ENCODE measurements around the gene CFAP97D2.
"Not testable (repeated sequence)": the region's sequence is repeated elsewhere in the genome, so short reads cannot be mapped to it uniquely, and the experiment has no call there.

CFAP97D2 gene

GRCh38 chr13:114143806-114144605 is 35.1 kb upstream of the CFAP97D2 start:
- FAIRE-seq = no peak

GRCh38 chr13:114144606-114145244 is 34.3 kb upstream of the CFAP97D2 start:
- FAIRE-seq = no peak

- no peak for FAIRE-seq
Observed at GRCh38 chr13:114145256-114145655, 33.8 kb upstream of the CFAP97D2 start.

- FAIRE-seq = no peak
Observed at GRCh38 chr13:114145722-114146121, 33.3 kb upstream of the CFAP97D2 start.

GRCh38 chr13:114146173-114146572 is 32.9 kb upstream of the CFAP97D2 start:
- no peak for FAIRE-seq

GRCh38 chr13:114146629-114147028 is 32.4 kb upstream of the CFAP97D2 start:
- no peak for FAIRE-seq

GRCh38 chr13:114147803-114148520 is 31.1 kb upstream of the CFAP97D2 start:
- FAIRE-seq = no peak

- FAIRE-seq = no peak
Observed at GRCh38 chr13:114148521-114148855, 30.6 kb upstream of the CFAP97D2 start.

- not testable (repeated sequence) for FAIRE-seq
Observed at GRCh38 chr13:114148886-114149285, 30.2 kb upstream of the CFAP97D2 start.

GRCh38 chr13:114149774-114150740 is 29.0 kb upstream of the CFAP97D2 start:
- no peak for FAIRE-seq

GRCh38 chr13:114151031-114151430 is 28.0 kb upstream of the CFAP97D2 start:
- FAIRE-seq = no peak

GRCh38 chr13:114151565-114152284 is 27.3 kb upstream of the CFAP97D2 start:
- FAIRE-seq = no peak

GRCh38 chr13:114152285-114152645 is 26.8 kb upstream of the CFAP97D2 start:
- no peak for FAIRE-seq

GRCh38 chr13:114152831-114153371 is 26.2 kb upstream of the CFAP97D2 start:
- FAIRE-seq = no peak

- FAIRE-seq = no peak
Observed at GRCh38 chr13:114153485-114154080, 25.5 kb upstream of the CFAP97D2 start.

GRCh38 chr13:114154476-114154875 is 24.6 kb upstream of the CFAP97D2 start:
- no peak for FAIRE-seq

GRCh38 chr13:114155320-114155719 is 23.7 kb upstream of the CFAP97D2 start:
- FAIRE-seq = no peak

GRCh38 chr13:114155926-114156883 is 22.9 kb upstream of the CFAP97D2 start:
- no peak for FAIRE-seq

GRCh38 chr13:114157869-114158495 is 21.1 kb upstream of the CFAP97D2 start:
- no peak for FAIRE-seq

Measured in TTC549 (cell line).